SU-DHL-6 (cell line): ENCODE measurements around the gene SUB1.

Experiments used
- H2AFZ ChIP-seq: fragments of 200-600 bp; sonication (generic); 2 replicates; pipeline ENCODE4 v1.6.1; 2014; ENCODE audit warnings: low read depth, mild to moderate bottlenecking, moderate library complexity, mixed read lengths, antibody characterized with exemption, low read length; ENCODE audit not compliant: severe bottlenecking
- H3F3A ChIP-seq: fragments of 200-600 bp; shearing (Covaris generic); 2 replicates; pipeline ENCODE4 v1.6.0; 2016; ENCODE audit warnings: antibody characterized with exemption, mild to moderate bottlenecking; ENCODE audit not compliant: insufficient read depth
- H3K27ac ChIP-seq: fragments of 200-600 bp; sonication (generic); 2 replicates; pipeline ENCODE4 v1.5.1; 2016; ENCODE audit warnings: low read depth, mild to moderate bottlenecking, low read length, moderate library complexity, mixed read lengths
- H3K27me3 ChIP-seq: fragments of 200-600 bp; sonication (generic), shearing (Covaris generic); 2 replicates; pipeline ENCODE4 v1.6.0; 2014; ENCODE audit warnings: mild to moderate bottlenecking, low read length
- H3K36me3 ChIP-seq: fragments of 200-600 bp; sonication (generic); 2 replicates; pipeline ENCODE4 v1.6.1; 2014; ENCODE audit warnings: mild to moderate bottlenecking, low read length, mixed read lengths
- H3K4me2 ChIP-seq: fragments of 300-600, 200-600 bp; shearing (Covaris generic), sonication (generic); 2 replicates; pipeline ENCODE4 v1.6.0; 2014; ENCODE audit warnings: low read length, low read depth, mild to moderate bottlenecking; ENCODE audit not compliant: poor library complexity, severe bottlenecking
- H3K4me3 ChIP-seq: fragments of 200-600 bp; sonication (generic); 2 replicates; pipeline ENCODE4 v1.5.1; 2014; ENCODE audit warnings: antibody characterized with exemption, low read length, mild to moderate bottlenecking, mixed read lengths; ENCODE audit not compliant: insufficient read depth, poor library complexity, severe bottlenecking
- H3K79me2 ChIP-seq: fragments of 200-600 bp; sonication (generic); 2 replicates; pipeline ENCODE4 v1.6.1; 2014; ENCODE audit warnings: mild to moderate bottlenecking, low read length, moderate library complexity; ENCODE audit not compliant: insufficient read depth
- H3K9ac ChIP-seq: fragments of 200-600 bp; sonication (generic); 2 replicates; pipeline ENCODE4 v1.7.0; 2014; ENCODE audit warnings: mild to moderate bottlenecking, low read length
- H3K9me2 ChIP-seq: fragments of 200-600 bp; sonication (generic); replicated peaks from 2 replicates; pipeline ENCODE4 v1.6.1; 2014; ENCODE audit warnings: low read length; ENCODE audit not compliant: insufficient read depth
- H3K9me3 ChIP-seq: fragments of 200-600 bp; sonication (generic); 2 replicates; pipeline ENCODE4 v1.6.1; 2014; ENCODE audit warnings: low read length, mixed read lengths; ENCODE audit not compliant: insufficient read depth
- H4K20me1 ChIP-seq: fragments of 200-600 bp; sonication (generic); 2 replicates; pipeline ENCODE4 v1.6.1; 2014; ENCODE audit warnings: low read depth, mild to moderate bottlenecking, antibody characterized with exemption, low read length, moderate library complexity, mixed read lengths
- CTCF ChIP-seq: fragments of 200-600 bp; sonication (generic); IDR thresholded peaks from one replicate; pipeline ENCODE4 v1.5.1; 2017; ENCODE audit warnings: antibody characterized with exemption, mild to moderate bottlenecking, low read length, moderate library complexity; ENCODE audit not compliant: insufficient read depth, poor library complexity, severe bottlenecking
- EZH2phosphoT487 ChIP-seq: fragments of 200-600 bp; sonication (generic), shearing (Covaris generic); conservative IDR thresholded peaks from 2 replicates; pipeline ENCODE4 v1.6.1; 2018; ENCODE audit warnings: mild to moderate bottlenecking, antibody characterized with exemption, low read length, moderate library complexity, mixed read lengths

Gene SUB1

DNA sequence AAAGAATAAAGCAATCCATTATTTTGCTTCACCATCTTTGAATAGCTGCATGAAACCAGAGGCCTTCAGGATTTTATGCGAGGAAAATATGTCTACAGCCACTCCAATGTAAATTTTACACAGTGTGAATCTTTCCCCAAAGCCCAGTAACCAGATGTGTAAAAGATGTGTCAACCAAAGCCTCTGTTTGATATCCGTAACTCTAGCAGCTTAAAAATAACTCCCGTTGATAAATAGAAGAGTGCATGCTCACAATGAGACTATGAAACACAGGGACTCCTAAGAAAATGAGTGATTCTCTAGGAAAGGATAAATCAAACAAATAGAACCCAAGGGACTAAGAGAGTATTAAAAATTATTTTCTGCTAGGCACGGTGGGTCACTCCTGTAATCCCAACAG lies 65.7 kb downstream of the SUB1 start:
- Histone ChIP-seq H3K9me3 (no peaks in the 10 kb centered on the region), H3K36me3 (no peaks in the 10 kb centered on the region), H2AFZ (no peak overlapping the region), H3K4me3 (no peak overlapping the region), H3K27ac (no peak overlapping the region), H3K4me2 (no peak overlapping the region), H4K20me1 (no peaks in the 10 kb centered on the region), H3K9ac (no peak overlapping the region), H3F3A (no peaks in the 10 kb centered on the region), H3K9me2 (no peaks in the 10 kb centered on the region), H3K27me3 (no peaks in the 10 kb centered on the region), H3K79me2 (no peaks in the 10 kb centered on the region)
- TF ChIP-seq EZH2phosphoT487 (no peak), CTCF (no peak)

GRCh38 chr5:32651638-32652037 lies 66.3 kb downstream of the SUB1 start:
- H3K4me2 ChIP-seq: no peak overlapping the region
- no peaks in the 10 kb centered on the region for H3K79me2 ChIP-seq
- no peak overlapping the region for H3K4me3 ChIP-seq
- no peaks in the 10 kb centered on the region for H3K27me3 ChIP-seq
- H3K9me3 ChIP-seq: no peaks in the 10 kb centered on the region
- no peaks in the 10 kb centered on the region for H4K20me1 ChIP-seq
- H3K36me3 ChIP-seq: no peaks in the 10 kb centered on the region
- H3K9me2 ChIP-seq: no peaks in the 10 kb centered on the region
- no peak overlapping the region for H3K27ac ChIP-seq
- TF ChIP-seq CTCF (no peak), EZH2phosphoT487 (no peak)
- H2AFZ ChIP-seq: no peak overlapping the region
- no peak overlapping the region for H3K9ac ChIP-seq
- H3F3A ChIP-seq: no peaks in the 10 kb centered on the region
